Ovary (tissue), 3 donors: ENCODE data around the gene DFFA.

Source experiments
- EP300 ChIP-seq: sonication (generic); formaldehyde crosslinking; IDR thresholded peaks from one replicate; pipeline ENCODE4 v1.6.1; 2017; ENCODE audit warnings: antibody characterized with exemption
- POLR2A ChIP-seq: fragments of 450-650 bp; IDR thresholded peaks from one replicate; pipeline ENCODE4 v1.6.1; 2017; ENCODE audit warnings: antibody characterized with exemption, mild to moderate bottlenecking, moderate library complexity
- TF ChIP-seq, protein P1 (sequence below), 3 donors: fragments of 450-650 bp in 2 of 3; fragments of 200-600 bp in 1 of 3; IDR thresholded peaks; one replicate each; pipeline versions ENCODE4 v1.5.1 to v1.8.0; 2016 to 2022; ENCODE audit warnings: antibody characterized with exemption in 3 of 3, mild to moderate bottlenecking in 1 of 3
- donor health status: DM: no; HTN: no; CAD: no.

GRCh38 chr1:10514490-10515235, 42.3 kb upstream of the DFFA start:
- TF ChIP-seq, protein P1, sequence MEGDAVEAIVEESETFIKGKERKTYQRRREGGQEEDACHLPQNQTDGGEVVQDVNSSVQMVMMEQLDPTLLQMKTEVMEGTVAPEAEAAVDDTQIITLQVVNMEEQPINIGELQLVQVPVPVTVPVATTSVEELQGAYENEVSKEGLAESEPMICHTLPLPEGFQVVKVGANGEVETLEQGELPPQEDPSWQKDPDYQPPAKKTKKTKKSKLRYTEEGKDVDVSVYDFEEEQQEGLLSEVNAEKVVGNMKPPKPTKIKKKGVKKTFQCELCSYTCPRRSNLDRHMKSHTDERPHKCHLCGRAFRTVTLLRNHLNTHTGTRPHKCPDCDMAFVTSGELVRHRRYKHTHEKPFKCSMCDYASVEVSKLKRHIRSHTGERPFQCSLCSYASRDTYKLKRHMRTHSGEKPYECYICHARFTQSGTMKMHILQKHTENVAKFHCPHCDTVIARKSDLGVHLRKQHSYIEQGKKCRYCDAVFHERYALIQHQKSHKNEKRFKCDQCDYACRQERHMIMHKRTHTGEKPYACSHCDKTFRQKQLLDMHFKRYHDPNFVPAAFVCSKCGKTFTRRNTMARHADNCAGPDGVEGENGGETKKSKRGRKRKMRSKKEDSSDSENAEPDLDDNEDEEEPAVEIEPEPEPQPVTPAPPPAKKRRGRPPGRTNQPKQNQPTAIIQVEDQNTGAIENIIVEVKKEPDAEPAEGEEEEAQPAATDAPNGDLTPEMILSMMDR (IDR thresholded peaks at IDR 0.05), result no peak
- no peak for TF ChIP-seq EP300
- no peak for TF ChIP-seq POLR2A
